Activated CD4-positive, CD25-positive, alpha-beta regulatory T cell treated with anti-CD3 and anti-CD28 coated beads, Interleukin-2, amount 50 U/mL, for 72 hours (primary cell): ENCODE data around the gene ATP7A.

Experiments used
- DNase-seq: peaks from one replicate; pipeline ENCODE4 v3.0.0; 2021

The ATP7A gene

DNA sequence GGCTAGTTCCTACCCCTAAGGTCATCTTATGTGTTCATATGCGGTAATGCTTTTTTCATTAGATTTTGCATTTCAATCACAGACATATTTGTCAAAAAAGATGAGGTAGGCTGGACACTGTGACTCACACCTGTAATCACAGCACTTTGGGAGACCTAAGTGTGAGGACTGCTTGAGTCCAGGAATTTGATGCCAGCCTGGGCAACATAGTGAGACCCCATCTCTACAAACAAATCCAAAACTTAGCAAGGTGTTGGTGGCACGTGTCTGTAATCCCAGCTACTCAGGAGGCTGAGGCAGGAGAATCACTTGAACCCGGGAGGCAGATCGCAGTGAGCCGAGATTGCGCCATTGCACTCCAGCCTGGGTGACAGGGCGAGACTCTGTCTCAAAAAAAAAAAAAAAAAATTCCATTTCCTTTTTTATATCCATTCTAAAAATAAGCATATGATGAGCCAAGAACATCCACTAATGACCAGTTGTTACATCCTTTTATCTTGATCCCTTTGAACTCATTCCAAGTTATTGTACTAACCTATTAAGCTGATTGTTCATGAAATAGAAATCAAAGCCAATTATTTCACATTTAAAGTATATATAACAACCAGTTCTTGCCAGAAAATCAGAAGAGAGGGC lies 35.5 kb downstream of the ATP7A start:
- DNase-seq = no peak

DNA sequence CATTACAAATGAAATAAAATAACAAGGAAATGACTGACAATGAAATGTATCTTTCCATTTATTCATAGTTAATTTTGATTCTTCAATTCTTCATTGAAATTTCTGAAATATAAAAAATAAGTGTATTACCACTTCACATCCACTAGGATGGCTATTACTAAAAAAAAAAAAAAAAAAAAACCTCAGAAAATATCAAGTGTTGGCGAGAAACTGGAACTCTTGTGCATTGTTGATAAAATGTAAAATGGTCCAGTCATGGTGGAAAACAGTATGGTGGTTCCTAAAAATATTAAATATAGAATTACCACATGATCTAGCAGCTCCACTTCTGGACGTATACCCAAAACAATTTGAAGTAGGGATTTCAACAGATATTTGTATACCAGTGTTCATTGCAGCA lies 36.1 kb downstream of the ATP7A start:
- no peak for DNase-seq

DNA sequence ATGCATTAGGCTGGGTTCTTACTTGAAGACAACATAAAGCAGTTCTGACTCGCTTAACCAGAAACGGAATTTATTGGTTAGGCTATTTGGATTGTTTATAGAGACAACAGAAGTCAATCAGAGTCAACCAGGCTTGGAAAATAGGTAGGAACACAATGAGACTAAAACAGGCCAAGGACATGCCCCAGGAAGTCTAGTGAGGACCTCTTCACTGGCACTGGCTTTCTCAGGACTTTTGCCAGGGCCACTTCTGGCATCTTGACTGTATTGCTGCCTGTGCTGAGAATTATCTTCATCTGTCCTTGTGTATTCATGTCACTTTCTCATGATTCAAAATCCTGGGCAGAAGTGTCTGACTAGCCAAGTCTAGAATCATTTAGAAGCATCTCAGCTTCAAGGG lies 39.3 kb downstream of the ATP7A start:
- no peak for DNase-seq

DNA sequence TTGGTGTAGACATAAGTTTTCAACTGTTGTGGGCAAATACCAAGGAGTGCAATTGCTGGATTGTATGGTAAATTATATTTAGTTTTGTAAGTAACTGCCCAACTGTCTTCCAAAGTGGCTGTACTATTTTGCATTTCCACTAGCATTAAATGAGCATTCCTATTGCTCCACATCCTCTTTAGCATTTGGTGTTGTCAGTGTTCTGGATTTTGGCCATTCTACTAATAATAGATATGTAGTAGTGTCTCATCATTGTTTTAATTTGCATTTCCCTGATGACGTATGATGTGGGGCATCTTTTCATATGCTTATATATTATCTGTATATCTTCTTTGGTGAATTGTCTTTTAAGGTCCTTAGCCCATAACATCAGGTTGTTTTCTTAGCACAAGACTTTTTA lies 41.7 kb downstream of the ATP7A start:
- no peak for DNase-seq

DNA sequence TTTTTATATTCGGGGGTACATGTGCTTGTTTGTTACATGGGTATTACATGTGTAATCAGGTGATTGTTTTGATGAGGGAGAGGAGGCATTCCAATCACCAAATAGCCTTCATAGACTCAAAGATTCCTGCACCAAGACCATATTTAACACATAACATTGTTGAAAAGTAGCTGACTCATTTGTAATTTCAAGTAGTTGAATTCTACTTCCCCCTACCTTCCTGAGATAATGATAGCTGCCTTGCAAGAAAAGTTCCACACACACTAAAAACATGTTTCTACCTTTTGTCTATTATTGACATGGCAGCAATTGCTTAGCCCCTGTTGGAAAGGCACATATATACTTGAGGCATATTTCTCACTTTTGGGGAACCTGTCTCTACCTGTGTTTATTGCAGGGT lies 42.8 kb downstream of the ATP7A start:
- DNase-seq = no peak

DNA sequence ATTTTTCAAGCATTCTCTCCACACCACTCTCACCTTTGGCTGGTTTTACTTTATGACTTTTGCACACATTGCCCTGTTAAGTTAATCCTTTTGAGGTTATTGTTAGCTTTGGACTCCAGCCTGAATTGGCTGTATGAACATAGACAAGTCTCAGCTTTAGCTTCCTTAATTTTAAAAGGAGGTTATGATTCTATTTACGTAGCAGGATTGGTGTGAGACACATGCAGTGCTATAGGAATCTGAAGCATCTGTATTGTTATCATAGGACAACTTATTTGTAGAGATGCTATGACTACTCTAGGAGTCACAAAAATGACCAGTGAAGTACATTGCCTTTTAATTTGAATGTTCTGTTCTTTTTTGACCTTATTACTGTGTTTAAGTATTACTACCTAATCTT lies 43.2 kb downstream of the ATP7A start:
- no peak for DNase-seq

DNA sequence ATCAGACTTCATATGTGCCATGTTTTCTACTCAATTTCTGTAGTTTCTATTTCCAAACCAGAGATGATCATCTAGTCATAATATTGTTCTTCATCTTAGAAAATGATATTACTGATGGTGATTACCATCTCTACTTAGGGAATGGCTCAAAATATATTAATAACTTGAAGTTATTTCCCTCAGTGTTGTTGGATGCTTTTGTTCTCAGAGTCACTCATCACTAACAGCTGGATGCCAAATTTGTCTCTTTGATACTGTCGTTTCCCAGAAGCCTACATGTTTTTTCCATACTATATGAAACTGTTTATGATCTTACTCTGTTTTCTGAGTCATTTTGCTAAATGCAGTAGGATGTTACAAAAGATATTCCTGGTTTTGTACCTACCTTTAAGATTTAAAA lies 50.1 kb downstream of the ATP7A start:
- DNase-seq = no peak

DNA sequence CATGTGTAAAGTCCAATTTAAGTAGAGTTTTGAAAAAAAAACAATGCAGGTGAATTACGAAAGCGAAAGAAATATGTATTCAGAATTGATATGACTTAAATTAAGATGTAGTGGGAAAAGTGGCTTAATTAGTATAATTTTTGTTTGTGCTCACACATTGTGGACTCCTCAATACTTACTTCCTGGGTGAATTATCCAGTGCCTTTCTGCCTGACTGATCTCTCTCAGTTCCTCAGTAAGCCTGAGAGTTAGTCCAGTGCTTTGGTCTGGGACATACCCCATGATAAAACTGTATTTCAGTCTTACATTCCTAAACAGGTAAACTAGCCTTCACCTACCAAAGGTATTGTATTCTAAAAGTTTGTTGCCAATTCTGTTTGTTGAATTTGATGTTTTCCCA lies 50.6 kb downstream of the ATP7A start:
- DNase-seq = no peak

DNA sequence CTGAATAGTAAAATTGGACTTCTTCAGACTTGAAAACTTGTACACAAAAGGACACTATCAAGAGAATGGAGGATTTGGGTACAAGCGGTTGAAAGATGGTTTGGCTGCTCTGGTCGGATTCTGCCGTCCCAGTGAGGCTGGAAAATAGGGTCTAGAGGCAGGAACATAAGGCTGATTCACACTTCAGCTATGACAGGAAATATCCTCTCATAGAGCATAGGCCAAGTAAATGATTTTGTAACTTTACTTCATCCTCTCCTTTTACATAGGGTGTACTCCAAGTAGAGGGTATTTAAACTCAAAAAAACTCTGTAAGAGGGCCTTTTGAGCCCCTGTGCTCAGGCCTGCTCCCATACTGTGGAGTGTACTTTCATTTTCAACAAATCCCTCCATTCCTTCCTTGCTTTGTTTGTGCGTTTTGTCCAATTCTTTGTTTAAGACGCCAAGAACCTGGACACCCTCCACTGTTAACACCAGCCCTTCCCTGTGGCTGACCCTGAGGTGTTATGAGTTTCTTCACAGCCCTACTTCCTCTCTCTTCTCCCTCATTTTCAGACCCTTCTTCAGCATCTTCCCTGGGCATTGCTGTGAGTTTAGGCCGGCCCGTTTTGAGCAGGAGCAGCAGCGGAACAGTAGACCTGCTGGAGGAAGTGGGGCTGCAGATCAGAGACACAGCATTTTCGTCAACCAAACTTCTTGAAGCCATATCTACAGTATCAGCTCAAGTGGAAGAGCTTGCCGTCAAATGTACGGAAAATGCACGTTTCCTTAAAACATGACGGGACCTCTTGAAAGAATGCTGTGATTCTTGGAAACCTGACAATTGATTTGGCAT lies 51.8 kb downstream of the ATP7A start:
- DNase-seq = no peak

DNA sequence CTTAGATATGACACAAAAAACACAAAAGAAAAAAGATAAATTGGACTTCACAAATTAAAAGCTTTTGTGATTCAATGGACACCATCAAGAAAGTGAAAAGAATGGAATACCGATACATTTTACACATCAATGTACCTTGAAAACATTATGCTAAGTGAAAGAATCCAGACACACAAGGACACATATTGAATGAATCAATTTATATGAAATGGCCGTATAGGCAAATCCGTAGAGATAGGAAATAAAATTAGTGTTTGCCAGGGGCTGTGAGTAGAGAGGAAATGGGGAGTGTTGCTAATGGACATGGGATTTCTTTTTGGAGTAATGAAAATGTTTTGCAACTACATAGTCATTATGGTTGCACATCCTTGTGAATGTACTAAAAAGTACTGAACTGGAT lies 55.9 kb downstream of the ATP7A start:
- no peak for DNase-seq

DNA sequence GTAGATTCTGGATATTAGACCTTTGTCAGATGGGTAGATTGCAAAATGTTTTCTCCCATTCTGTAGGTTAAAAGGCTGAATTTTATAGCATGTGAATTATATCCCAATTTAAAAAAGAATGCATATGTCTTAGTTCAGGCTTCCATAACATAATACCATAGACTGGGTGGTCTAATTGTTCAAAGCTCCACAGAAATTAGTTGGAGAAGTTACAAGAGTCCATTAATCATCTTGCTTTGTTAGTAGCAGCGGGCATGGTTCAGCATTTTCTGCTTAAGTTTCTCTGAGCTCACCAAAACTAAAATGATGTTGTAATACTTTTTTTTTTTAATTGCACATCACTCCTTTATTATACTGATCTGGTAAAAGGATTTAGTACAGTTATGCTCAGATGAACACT lies 57.1 kb downstream of the ATP7A start:
- DNase-seq = no peak

DNA sequence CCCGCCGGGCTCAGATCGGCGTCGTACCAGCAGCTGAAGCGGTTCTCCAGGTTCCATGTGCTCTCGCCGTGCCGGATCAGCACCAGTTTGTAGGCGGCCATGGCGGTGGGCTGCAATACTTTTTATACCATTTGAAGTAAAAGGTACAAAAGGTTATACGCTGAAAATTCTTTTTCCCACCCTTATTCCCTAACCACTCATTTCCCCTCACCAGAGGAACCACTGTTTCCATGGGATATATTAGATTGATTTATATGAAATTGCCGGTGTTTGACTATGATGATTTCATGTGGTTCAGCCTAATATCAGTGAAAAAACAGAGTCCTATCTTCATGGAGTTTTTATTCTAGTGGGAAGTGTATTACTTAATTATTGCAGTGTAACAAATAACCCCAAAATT lies 59.0 kb downstream of the ATP7A start, which contains the start of gene PGAM4:
Gene PGAM4, minus strand, starts transcription at position 101 of the 400 bp plus-strand sequence. Its CDS starts 0 bp downstream, at position 101.
- no peak for DNase-seq

DNA sequence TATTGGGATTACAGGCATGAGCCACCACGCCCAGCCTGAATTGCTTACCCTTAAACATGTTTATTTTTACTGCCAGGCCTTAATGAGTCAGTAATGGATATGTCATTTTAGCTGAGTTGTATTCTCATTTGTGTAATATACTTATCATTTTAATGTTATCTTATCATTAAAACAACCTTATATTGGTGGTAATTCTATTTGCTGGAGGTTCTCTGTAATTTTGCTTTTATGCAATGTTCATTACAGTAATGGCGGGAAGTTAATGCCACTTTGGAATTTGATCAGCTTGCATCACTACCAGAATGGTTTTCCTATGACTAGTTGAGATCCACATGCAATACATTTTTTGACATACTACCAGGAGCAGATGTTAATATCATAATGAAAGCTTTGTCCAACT lies 65.3 kb downstream of the ATP7A start:
- no peak for DNase-seq

DNA sequence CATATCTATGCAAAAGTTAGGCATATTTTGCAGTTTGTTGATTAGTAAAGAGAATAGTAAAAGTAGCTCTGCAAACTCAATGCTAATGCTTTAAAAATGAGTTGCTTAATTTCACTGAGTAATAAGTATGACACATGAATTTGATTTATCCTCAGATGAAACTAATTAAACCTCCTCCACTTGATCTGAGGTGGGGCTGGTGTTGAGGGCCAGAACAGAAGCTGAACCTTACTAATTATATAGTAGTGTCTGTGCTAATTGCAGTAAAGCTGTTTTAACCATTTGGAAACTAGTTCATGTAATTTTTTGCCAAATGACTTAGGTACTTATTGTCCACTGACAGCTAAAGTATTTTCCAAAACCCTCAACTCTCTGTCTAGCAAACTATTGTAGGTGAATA lies 66.6 kb downstream of the ATP7A start:
- DNase-seq = no peak

DNA sequence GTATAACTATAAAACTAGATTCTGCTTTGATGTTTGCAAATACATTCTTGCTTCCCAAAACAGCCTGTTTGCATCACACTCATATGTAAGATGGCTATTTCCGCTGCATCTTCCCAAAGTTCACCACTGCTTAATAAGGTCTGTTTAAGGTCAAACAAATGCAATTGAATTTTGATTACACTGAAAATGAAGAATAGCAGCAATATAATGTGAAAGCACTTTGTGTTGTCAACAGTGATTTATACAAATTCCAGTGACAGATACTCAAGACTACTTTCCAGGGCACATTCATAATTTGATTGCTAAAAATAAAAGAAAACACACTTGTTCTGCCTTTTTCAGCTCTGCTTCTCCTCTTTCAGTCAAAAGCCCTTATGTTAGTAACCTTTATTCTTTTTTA lies 67.0 kb downstream of the ATP7A start:
- DNase-seq = no peak

DNA sequence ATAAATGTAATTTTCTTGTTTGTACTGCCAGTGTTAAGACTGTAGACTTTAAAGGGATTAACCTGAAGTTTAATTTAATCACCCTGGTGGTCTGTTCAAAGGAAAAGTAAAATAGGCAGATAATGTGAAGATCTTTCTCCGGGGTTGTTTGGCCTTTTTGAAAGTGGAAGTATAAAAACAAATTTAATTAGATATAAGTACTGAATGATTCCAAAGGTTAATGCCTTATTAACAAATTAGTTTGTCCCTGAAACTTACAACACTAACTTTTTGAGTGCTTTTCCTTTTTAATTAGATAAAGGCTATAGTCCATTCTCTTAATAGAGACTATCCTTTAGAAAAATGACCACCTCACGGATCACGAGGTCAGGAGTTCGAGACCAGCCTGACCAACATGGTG lies 69.4 kb downstream of the ATP7A start:
- no peak for DNase-seq

DNA sequence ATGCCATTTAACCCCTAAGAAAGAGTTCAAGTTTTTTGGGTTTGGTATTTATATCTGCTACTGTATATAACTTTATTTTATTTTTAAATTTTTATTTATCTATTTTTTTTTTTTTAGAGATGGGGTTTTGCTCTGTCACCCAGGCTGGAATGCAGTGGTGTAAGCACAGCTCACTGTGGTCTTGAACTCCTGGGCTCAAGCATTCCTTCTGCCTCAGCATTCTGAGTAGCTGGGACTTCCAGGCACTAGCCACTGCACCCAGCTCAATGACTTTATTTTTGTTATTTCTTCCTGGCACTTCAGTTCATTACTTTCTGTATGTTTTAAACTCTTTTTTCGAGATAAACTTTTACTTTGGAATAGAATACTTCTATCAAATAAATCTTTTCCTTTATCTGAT lies 101.4 kb downstream of the ATP7A start:
- no peak for DNase-seq

DNA sequence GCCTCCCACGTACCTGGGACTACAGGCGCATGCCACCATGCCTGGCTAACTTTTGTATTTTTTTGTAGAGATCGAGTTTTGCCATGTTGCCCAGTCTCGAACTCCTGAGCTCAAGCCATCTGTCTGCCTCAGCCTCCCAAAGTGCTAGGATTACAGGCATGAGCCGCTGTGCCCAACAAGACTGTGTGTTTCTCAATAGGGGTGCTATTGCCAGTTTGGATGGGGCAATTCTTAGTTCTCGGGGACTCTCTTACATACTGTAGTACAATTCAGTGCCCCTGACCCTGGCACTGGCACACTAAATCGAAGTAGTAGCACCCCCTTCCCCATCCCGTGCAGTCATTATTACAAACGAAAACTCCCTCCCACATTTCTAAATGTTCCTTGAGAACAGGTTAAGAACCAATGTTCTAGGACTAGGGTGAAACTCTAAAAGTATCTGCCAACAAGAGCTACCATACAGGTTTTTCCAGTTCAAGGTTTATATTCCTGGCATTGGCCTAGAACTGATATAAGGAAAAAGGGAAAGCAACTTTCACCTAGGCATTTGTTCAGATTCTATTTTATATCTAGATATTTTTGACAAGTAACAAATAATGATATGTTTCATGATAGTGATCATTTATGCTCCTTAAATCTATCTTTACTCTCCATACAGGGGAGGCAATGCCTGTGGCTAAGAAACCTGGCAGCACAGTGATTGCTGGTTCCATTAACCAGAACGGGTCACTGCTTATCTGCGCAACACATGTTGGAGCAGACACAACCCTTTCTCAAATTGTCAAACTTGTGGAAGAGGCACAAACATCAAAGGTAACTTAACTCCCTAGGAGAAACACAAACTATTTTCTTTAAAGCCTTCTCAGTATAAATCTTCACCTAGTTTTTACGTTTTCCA lies 109.3 kb downstream of the ATP7A start:
- DNase-seq = no peak

DNA sequence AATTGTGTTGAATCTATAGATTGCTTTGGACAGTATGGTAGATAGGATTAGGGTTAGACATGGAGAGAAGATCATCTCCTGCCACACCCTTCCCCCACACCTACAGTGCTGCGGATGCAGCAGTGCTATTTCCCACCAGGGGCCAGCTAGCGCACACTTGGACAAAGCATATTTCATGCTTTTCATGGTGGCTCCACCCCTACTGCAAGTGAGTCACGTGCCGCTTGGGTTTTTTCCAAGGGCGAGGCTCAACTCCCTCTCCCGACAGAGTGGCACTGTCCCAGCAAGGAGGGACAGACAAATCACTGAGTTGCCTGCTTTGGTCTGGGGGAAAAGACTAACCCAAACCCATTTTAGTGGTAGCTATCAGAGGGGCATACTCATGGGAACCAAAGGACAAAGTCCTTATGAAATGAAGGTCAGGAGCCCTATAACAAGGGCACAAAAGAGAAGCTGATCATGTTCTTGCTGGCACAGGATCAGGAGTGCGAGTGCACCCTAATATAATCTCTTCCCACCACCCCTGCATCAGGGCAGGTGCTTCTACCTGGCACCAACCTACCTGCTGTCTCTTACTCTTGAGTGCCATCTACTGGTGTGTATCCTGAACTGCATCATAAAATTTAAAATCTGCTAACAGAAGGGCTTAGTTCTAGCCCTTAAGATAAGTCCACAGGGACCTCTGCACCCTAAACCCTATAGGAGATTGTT lies 114.0 kb downstream of the ATP7A start:
- DNase-seq = no peak

DNA sequence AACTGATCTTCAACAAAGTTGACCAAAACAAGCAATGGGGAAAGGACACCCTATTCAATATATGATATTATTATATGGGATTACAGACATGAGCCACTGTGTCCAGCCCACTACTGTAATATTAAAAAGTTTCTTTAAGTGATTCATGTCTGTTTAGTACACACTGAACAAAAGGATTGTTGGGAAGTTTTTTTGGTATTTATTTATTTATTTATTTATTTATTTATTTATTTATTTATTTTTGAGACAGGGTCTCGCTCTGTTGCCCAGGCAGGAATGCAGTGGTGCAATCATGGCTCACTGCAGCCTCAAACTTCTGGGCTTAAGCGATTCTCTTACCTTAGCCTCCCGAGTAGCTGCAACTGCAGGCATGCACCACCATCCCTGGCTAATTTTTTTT lies 117.3 kb downstream of the ATP7A start:
- DNase-seq = no peak

DNA sequence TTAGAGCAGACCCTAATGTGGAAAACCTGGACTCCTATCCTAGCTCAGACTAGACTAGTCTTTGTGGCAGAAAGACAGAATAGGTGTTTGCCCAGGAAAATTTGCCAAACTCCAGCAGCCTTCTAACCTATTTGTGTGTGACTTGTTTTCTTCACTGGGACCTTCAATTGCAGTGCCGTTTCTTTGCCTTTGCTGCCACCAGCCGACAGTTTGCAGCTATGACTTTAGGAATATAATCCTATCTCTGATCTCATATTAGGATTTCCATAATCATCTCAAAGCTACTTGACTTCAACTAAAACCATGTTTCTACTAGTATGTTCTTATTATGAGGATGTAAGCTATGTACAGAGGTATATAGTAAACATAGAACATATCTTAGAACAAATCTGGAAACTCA lies 119.2 kb downstream of the ATP7A start:
- DNase-seq = no peak

DNA sequence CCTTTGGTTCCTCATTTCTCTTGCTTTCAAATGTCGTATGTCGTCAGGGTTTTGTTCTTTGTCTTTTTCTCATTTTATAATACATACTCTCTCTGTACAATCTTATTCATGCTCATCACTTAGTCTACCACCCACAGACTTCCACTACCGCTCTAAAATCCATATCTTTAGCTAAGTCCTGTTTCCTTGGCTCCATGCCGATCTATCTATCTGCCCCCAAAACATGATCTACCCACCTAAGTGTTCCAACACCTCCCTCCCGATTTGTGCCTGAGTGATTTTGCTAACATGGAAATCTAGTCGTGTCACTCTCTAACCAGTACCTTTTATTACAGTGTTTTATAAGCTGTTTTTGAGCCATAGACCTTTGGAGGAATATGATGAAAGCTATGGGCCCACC lies 124.6 kb downstream of the ATP7A start:
- no peak for DNase-seq

DNA sequence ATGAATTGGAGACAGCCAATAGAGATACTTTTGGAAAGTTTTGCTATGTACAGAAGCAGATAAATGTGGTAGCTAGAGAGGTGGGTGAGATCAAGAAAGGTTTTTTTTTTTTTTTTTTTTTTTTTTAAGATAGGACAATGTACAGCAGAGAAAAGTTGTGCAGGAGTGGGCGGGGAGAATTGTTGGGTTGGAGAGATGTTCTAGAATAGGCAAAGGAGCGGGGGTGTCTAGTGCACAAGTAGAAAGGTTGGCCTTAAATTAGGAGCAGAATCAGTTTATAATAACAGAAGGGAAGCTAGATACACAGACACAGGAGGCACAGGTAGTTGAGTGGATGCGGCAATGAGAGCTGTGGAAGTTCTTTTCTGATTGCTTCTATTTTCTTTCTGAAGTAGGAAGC lies 127.4 kb downstream of the ATP7A start:
- no peak for DNase-seq
